B cell (primary cell): ENCODE data around the gene GLP2R. TPM values are rescaled to one million over a fixed set of nuclear protein-coding genes. Genes with fewer than 3 reads are reported as not detected.

Experiments used
- ATAC-seq: fragments of 200-7000 bp; cut with Tn5 transposase; one replicate; pipeline ENCODE4 v1.10.0; 2021; ENCODE audit warnings: low read depth, mild to moderate bottlenecking, moderate number of reproducible peaks, moderate library complexity
- CTCF ChIA-PET: fragments of 350-600 bp; sonication (Branson Sonifier 250); formaldehyde crosslinking; loops from one replicate; lab custom pipeline; 2021; ENCODE audit warnings: antibody characterized with exemption, inconsistent platforms; lab: Charles Lee
- POLR2A ChIA-PET: fragments of 350-600 bp; sonication (Branson Sonifier 250); formaldehyde crosslinking; loops from one replicate; lab custom pipeline; 2021; ENCODE audit warnings: antibody characterized with exemption; lab: Charles Lee
- DNase-seq: peaks from one replicate; pipeline ENCODE4 v3.0.0; 2013
- H2AFZ ChIP-seq: 2 replicates; pipeline ENCODE4 v1.6.1; 2012; ENCODE audit warnings: mild to moderate bottlenecking, low read depth, low read length; ENCODE audit not compliant: insufficient read depth, poor library complexity, severe bottlenecking
- H3K27ac ChIP-seq, 2 donors: 1 replicate in 1 of 2; 2 replicates in 1 of 2; pipeline ENCODE4 v1.5.1; 2012 to 2013; ENCODE audit warnings: low read length in 2 of 2, mild to moderate bottlenecking in 2 of 2, moderate library complexity in 1 of 2
- H3K27me3 ChIP-seq, 4 experiments: fragments of 200-600 bp in 1 of 4; sonication (generic) in 1 of 4; replicated peaks in 1 of 4; 1 replicate in 2 of 4; 2 replicates in 2 of 4; pipeline versions ENCODE4 v1.6.1 to v1.7.0; 2013 to 2016; ENCODE audit warnings: low read length in 3 of 4, mild to moderate bottlenecking in 2 of 4, mixed read lengths in 1 of 4, moderate library complexity in 1 of 4; ENCODE audit not compliant: insufficient read depth in 4 of 4, control insufficient read depth in 3 of 4; ENCODE audit errors: control extremely low read depth in 1 of 4
- H3K36me3 ChIP-seq, 2 experiments: replicated peaks in 1 of 2; 1 replicate in 1 of 2; 2 replicates in 1 of 2; pipeline versions ENCODE4 v1.6.1 to v1.7.1; 2013; ENCODE audit warnings: low read length in 1 of 2; ENCODE audit not compliant: insufficient read depth in 2 of 2, control insufficient read depth in 1 of 2; ENCODE audit errors: control extremely low read depth in 1 of 2, extremely low read depth in 1 of 2
- H3K4me1 ChIP-seq, 2 donors: fragments of 200-600 bp in 1 of 2; sonication (generic) in 1 of 2; 1 replicate in 1 of 2; 2 replicates in 1 of 2; pipeline versions ENCODE4 v1.5.1 to v1.6.1; 2013 to 2017; ENCODE audit warnings: low read length in 2 of 2; ENCODE audit not compliant: control insufficient read depth in 2 of 2, insufficient read depth in 2 of 2
- H3K4me2 ChIP-seq: replicated peaks from 2 replicates; pipeline ENCODE3; 2012; ENCODE audit warnings: mild to moderate bottlenecking, low read depth, low read length; ENCODE audit not compliant: poor library complexity, severe bottlenecking
- H3K4me3 ChIP-seq, 5 experiments: fragments of 200-600 bp in 1 of 5; sonication (generic) in 1 of 5; 1 replicate in 3 of 5; 2 replicates in 2 of 5; pipeline versions ENCODE4 v1.5.1 to v1.7.0; 2011 to 2016; ENCODE audit warnings: low read length in 4 of 5, mild to moderate bottlenecking in 4 of 5, low read depth in 2 of 5, control low read depth in 1 of 5, moderate library complexity in 1 of 5; ENCODE audit not compliant: insufficient read depth in 1 of 5; ENCODE audit errors: control extremely low read depth in 1 of 5, extremely low read depth in 1 of 5
- H3K79me2 ChIP-seq: fragments of 200-600 bp; sonication (generic); one replicate; pipeline ENCODE4 v1.6.0; 2016; ENCODE audit warnings: low read length; ENCODE audit not compliant: control insufficient read depth, insufficient read depth
- H3K9ac ChIP-seq: fragments of 200-600 bp; sonication (generic); 2 replicates; pipeline ENCODE4 v1.6.1; 2017; ENCODE audit warnings: mild to moderate bottlenecking, low read length, moderate library complexity
- H3K9me3 ChIP-seq, 3 donors: one replicate each; pipeline versions ENCODE4 v1.6.1 to v1.7.1; 2013; ENCODE audit warnings: low read length in 2 of 3; ENCODE audit not compliant: control insufficient read depth in 2 of 3, insufficient read depth in 1 of 3; ENCODE audit errors: control extremely low read depth in 1 of 3
- H4K20me1 ChIP-seq: 2 replicates; pipeline ENCODE4 v1.6.0; 2012; ENCODE audit warnings: mild to moderate bottlenecking, low read length; ENCODE audit not compliant: insufficient read depth, control insufficient read depth, poor library complexity, severe bottlenecking
- H3K27ac Mint-ChIP-seq: one replicate; pipeline ENCODE4 v1.8.0; 2021; ENCODE audit warnings: mixed read lengths
- H3K27me3 Mint-ChIP-seq: one replicate; pipeline ENCODE4 v1.8.0; 2021; ENCODE audit warnings: mixed read lengths
- H3K4me1 Mint-ChIP-seq: one replicate; pipeline ENCODE4 v1.8.0; 2021; ENCODE audit warnings: mixed read lengths
- H3K4me3 Mint-ChIP-seq: one replicate; pipeline ENCODE4 v1.8.0; 2021; ENCODE audit warnings: mixed read lengths
- H3K9me3 Mint-ChIP-seq: one replicate; pipeline ENCODE4 v1.8.0; 2022; ENCODE audit warnings: mixed read lengths; ENCODE audit not compliant: insufficient read depth
- EZH2 ChIP-seq: IDR thresholded peaks from 2 replicates; pipeline ENCODE4 v1.6.1; 2012; ENCODE audit warnings: borderline replicate concordance, low read depth, mild to moderate bottlenecking, moderate library complexity, low read length; ENCODE audit not compliant: insufficient read depth, poor library complexity, severe bottlenecking
- WGBS: methylation state at CpG from one replicate; pipeline ENCODE4 v1.1.5; 2013; ENCODE audit warnings: missing lambda C conversion rate; ENCODE audit not compliant: insufficient coverage; 5-methylcytosine and 5-hydroxymethylcytosine counted together
- intact Hi-C: fragments of 100-400 bp; cut with micrococcal nuclease; formaldehyde crosslinking; loops from one replicate; pipeline ENCODE4 v1.10.0; 2022
- polyA plus RNA-seq: library from polyadenylated mRNA; depleted of rRNA; stranded (reverse); fragments of >200 nt; gene quantifications from 2 replicates; pipeline ENCODE4 v1.2.3, GENCODE V29; 2012
- total RNA-seq, 2 donors: library from RNA; stranded (reverse); fragments of 120-200 nt in 1 of 2; gene quantifications; 1 replicate in 1 of 2; 2 replicates in 1 of 2; pipeline versions ENCODE4 v1.2.3 to v1.2.4, GENCODE V29; 2013 to 2022
- TF ChIP-seq, protein P1 (sequence below): fragments of 200-600 bp; IDR thresholded peaks from one replicate; pipeline ENCODE4 v1.8.0; 2022; ENCODE audit warnings: antibody characterized with exemption, mild to moderate bottlenecking

The GLP2R gene
- total and polyA plus RNA-seq, 2 donors (not counting 1 experiment from before 2014, with no cell fraction given): not detected

DNA sequence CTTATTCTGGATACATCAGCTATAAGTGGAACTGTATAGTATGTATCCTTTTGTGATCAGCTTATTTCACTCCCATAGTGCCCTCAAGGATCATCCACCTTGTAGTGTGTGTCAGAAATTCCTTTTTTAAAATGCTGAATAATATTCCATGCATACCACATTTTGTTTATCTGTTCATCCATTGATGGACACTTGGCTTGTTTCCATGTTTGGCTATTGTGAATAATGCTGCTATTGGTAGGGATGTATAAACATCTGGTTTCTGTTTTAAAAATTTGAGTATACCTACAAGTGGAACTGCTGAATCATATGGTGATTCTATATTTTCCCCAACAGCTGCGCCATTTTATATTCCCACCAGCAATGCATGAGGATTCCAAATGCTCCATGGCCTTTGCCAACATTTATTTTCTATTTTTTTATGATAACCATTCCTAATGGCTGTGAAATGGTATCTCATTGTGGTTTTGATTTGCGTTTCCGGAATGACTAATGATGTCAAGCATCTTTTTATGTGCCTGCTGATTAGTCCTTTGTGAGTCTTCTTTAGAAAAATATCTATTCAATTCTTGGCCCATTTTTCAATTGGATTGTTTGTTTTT, 67.8 kb downstream of the GLP2R start:
- no peak overlapping the region for H3K4me3 ChIP-seq
- no CpG with 5 or more reads among the region's 3 CpGs for WGBS
- H3K4me1 ChIP-seq: no peaks in the 10 kb centered on the region
- H3K9ac ChIP-seq: no peak overlapping the region
- TF ChIP-seq EZH2: no peak
- TF ChIP-seq, protein P1, sequence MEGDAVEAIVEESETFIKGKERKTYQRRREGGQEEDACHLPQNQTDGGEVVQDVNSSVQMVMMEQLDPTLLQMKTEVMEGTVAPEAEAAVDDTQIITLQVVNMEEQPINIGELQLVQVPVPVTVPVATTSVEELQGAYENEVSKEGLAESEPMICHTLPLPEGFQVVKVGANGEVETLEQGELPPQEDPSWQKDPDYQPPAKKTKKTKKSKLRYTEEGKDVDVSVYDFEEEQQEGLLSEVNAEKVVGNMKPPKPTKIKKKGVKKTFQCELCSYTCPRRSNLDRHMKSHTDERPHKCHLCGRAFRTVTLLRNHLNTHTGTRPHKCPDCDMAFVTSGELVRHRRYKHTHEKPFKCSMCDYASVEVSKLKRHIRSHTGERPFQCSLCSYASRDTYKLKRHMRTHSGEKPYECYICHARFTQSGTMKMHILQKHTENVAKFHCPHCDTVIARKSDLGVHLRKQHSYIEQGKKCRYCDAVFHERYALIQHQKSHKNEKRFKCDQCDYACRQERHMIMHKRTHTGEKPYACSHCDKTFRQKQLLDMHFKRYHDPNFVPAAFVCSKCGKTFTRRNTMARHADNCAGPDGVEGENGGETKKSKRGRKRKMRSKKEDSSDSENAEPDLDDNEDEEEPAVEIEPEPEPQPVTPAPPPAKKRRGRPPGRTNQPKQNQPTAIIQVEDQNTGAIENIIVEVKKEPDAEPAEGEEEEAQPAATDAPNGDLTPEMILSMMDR: no peak
- Mint-ChIP-seq H3K4me1 (no peaks in the 10 kb centered on the region), H3K9me3 (no peaks in the 10 kb centered on the region), H3K27ac (no peak overlapping the region), H3K4me3 (no peak overlapping the region), H3K27me3 (peaks cover 16% of the 10 kb centered on the region)
- CTCF ChIA-PET: no interaction called here
- DNase-seq: no peak
- no peak overlapping the region for H3K27ac ChIP-seq
- no peaks in the 10 kb centered on the region for H3K9me3 ChIP-seq
- peaks cover 0 to 3% (median 1%) of the 10 kb centered on the region in 4 experiments for H3K27me3 ChIP-seq
- POLR2A ChIA-PET: no interaction called here
- no peak overlapping the region for H2AFZ ChIP-seq
- H3K36me3 ChIP-seq: no peaks in the 10 kb centered on the region
- intact Hi-C loops: no loop called here
- no peaks in the 10 kb centered on the region for H4K20me1 ChIP-seq
- no peak for ATAC-seq
- H3K79me2 ChIP-seq: no peaks in the 10 kb centered on the region
- no peak overlapping the region for H3K4me2 ChIP-seq

DNA sequence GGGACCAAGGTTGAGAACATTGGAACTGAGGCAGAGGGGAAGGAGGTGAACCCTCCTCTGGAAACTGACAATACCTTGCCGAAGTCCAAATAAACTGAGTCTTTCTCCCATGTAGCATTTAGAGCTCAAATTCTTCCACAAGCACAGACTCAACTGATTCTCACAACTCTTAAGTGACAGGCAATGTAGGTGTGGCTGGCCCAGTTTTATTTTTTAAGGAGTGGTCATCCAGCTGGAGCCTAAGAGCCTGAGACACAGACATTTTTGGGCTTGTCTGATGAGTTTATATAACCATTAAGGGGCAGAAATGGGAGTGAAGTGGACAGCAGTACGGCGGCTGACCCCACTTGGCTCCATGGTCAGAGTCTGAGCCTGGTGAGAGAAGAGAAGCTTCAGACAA, 68.5 kb downstream of the GLP2R start:
- Mint-ChIP-seq H3K27me3 (peaks cover 22% of the 10 kb centered on the region), H3K4me3 (no peak overlapping the region), H3K4me1 (no peaks in the 10 kb centered on the region), H3K27ac (no peak overlapping the region), H3K9me3 (no peaks in the 10 kb centered on the region)
- H4K20me1 ChIP-seq: no peaks in the 10 kb centered on the region
- ATAC-seq: no peak
- no peak overlapping the region for H3K4me3 ChIP-seq
- ChIA-PET CTCF (no interaction called here), POLR2A (no interaction called here)
- no peaks in the 10 kb centered on the region for H3K4me1 ChIP-seq
- no peaks in the 10 kb centered on the region for H3K36me3 ChIP-seq
- H3K4me2 ChIP-seq: no peak overlapping the region
- H3K9me3 ChIP-seq: no peaks in the 10 kb centered on the region
- 100% methylated on average over 2 of the region's 3 CpGs for WGBS
- no peak overlapping the region for H3K9ac ChIP-seq
- no peak for TF ChIP-seq EZH2
- TF ChIP-seq, protein P1: no peak
- DNase-seq: no peak
- no peaks in the 10 kb centered on the region for H3K79me2 ChIP-seq
- intact Hi-C loops: no loop called here
- no peak overlapping the region for H3K27ac ChIP-seq
- H2AFZ ChIP-seq: no peak overlapping the region
- H3K27me3 ChIP-seq: peaks cover 0 to 3% (median 1%) of the 10 kb centered on the region in 4 experiments
